Kidney (tissue), 14 donors: Measurements from ENCODE around the gene CUX1. TPM values are rescaled to one million over a fixed set of nuclear protein-coding genes. Genes with fewer than 3 reads are reported as not detected.

Experiments used
- DNase-seq, 5 donors: peaks; one replicate each; pipeline ENCODE4 v3.0.0-alpha.2; 2013 to 2020
- FAIRE-seq: peaks from 2 replicates; lab custom pipeline; 2012; peaks lifted over from hg19 to GRCh38; lab: Jason Lieb, UNC
- H3K27ac ChIP-seq, 2 donors: one replicate each; pipeline ENCODE4 v1.7.0; 2013; ENCODE audit warnings: low read depth in 2 of 2, low read length in 2 of 2, inconsistent platforms in 1 of 2
- H3K27me3 ChIP-seq: one replicate; pipeline ENCODE4 v1.7.1; 2013; ENCODE audit warnings: low read length, inconsistent platforms; ENCODE audit not compliant: control insufficient read depth, insufficient read depth
- H3K36me3 ChIP-seq, 3 donors: one replicate each; pipeline versions ENCODE4 v1.7.0 to v1.7.1; 2013; ENCODE audit warnings: low read length in 3 of 3, control low read depth in 1 of 3, inconsistent platforms in 1 of 3; ENCODE audit not compliant: insufficient read depth in 3 of 3, control insufficient read depth in 2 of 3
- H3K4me1 ChIP-seq, 3 donors: one replicate each; pipeline versions ENCODE4 v1.7.0 to v1.7.1; 2013; ENCODE audit warnings: low read length in 3 of 3, inconsistent platforms in 1 of 3, low read depth in 1 of 3; ENCODE audit not compliant: control insufficient read depth in 2 of 3, insufficient read depth in 2 of 3
- H3K4me3 ChIP-seq, 3 donors: one replicate each; pipeline versions ENCODE4 v1.7.0 to v1.8.1; 2013; ENCODE audit warnings: low read length in 3 of 3, control low read depth in 1 of 3, inconsistent platforms in 1 of 3
- H3K9ac ChIP-seq, 3 donors: one replicate each; pipeline versions ENCODE4 v1.7.0 to v1.7.1; 2013; ENCODE audit warnings: low read length in 3 of 3, control low read depth in 1 of 3, inconsistent platforms in 1 of 3
- H3K9me3 ChIP-seq, 3 donors: one replicate each; pipeline versions ENCODE4 v1.7.0 to v1.7.1; 2013; ENCODE audit warnings: low read length in 3 of 3, control low read depth in 1 of 3, inconsistent platforms in 1 of 3; ENCODE audit not compliant: control insufficient read depth in 2 of 3, insufficient read depth in 1 of 3
- CTCF ChIP-seq: IDR thresholded peaks from 3 replicates; pipeline ENCODE4 v1.5.1; 2012; ENCODE audit warnings: mild to moderate bottlenecking, moderate library complexity, borderline replicate concordance; ENCODE audit not compliant: insufficient read depth; ENCODE audit errors: extremely low read depth
- intact Hi-C: fragments of 100-400 bp; cut with DNase I; formaldehyde crosslinking; loops from one replicate; pipeline ENCODE4 v1.11.1; 2022
- polyA plus RNA-seq: library from polyadenylated mRNA; stranded (reverse); fragments of 350-450 nt; fragmentation: Illumina TruSeq; extraction: RNeasy Lipid Tissue Mini Kit (QIAGEN cat#74804); gene quantifications from one replicate; pipeline ENCODE4 v1.2.3, GENCODE V29; 2014; ENCODE audit warnings: low read depth, low replicate concordance; ENCODE audit not compliant: insufficient read depth
- total RNA-seq: library from RNA; stranded (reverse); fragmentation: NEBNext Ultra II Directional; extraction: Animal tissue kit (Norgen Biotek cat#: 25700); gene quantifications from one replicate; pipeline ENCODE4 v1.2.1, GENCODE V29; 2021
- donor health status: control.
- donor health status: control.
- donor health status: control.
- donor health status: control.
- donor health status: control.
- donor health status: DM: yes; HTN: yes; CAD: no.
- donor health status: Normal renal cell carcinoma (clear cell type).

The CUX1 gene
- total and polyA plus RNA-seq, 2 donors from 2014 or later = 71.4 to 126 TPM

GRCh38 chr7:101945034-101945758 is 127.8 kb downstream of the CUX1 start:
- Histone ChIP-seq H3K4me1 (peaks cover 0 to 37% (median 28%) of the 10 kb centered on the region in 3 donors), H3K27me3 (no peaks in the 10 kb centered on the region), H3K9me3 (no peaks in the 10 kb centered on the region), H3K4me3 (no peak overlapping the region), H3K27ac (no peak overlapping the region), H3K36me3 (no peaks in the 10 kb centered on the region), H3K9ac (no peak overlapping the region)
- no peak for TF ChIP-seq CTCF
- intact Hi-C loops = no loop called here
- DNase-seq (no peak), FAIRE-seq (no peak)

- Histone ChIP-seq H3K9me3 (no peaks in the 10 kb centered on the region), H3K27ac (peak overlapping the region in 1 of 2 donors; percentile 48), H3K36me3 (no peaks in the 10 kb centered on the region), H3K4me1 (peaks cover 0 to 25% (median 21%) of the 10 kb centered on the region in 3 donors), H3K27me3 (no peaks in the 10 kb centered on the region), H3K4me3 (peak overlapping the region in 2 of 3 donors; percentile 23 to 29), H3K9ac (no peak overlapping the region)
- intact Hi-C loops = no loop called here
- FAIRE-seq (no peak), DNase-seq (peak in 2 of 5 donors; percentile 42 to 66)
- TF ChIP-seq CTCF = no peak
Measured at GRCh38 chr7:101947899-101948298, 130.5 kb downstream of the CUX1 start.

- FAIRE-seq (no peak), DNase-seq (no peak)
- no peaks in the 10 kb centered on the region for H3K36me3 ChIP-seq
- no peak overlapping the region for H3K4me3 ChIP-seq
- no peaks in the 10 kb centered on the region for H3K27me3 ChIP-seq
- H3K4me1 ChIP-seq = peaks cover 0 to 28% (median 21%) of the 10 kb centered on the region in 3 donors
- no peaks in the 10 kb centered on the region for H3K9me3 ChIP-seq
- intact Hi-C loops = no loop called here
- no peak for TF ChIP-seq CTCF
- H3K27ac ChIP-seq = no peak overlapping the region
- H3K9ac ChIP-seq = no peak overlapping the region
Measured at GRCh38 chr7:101948650-101949049, 131.2 kb downstream of the CUX1 start.
